ENCODE data around the gene CXXC5.

Gene CXXC5

GRCh38 chr5:139638736-139639618 is 9.2 kb upstream of the CXXC5 start:
- DNase-seq = no peak

DNA sequence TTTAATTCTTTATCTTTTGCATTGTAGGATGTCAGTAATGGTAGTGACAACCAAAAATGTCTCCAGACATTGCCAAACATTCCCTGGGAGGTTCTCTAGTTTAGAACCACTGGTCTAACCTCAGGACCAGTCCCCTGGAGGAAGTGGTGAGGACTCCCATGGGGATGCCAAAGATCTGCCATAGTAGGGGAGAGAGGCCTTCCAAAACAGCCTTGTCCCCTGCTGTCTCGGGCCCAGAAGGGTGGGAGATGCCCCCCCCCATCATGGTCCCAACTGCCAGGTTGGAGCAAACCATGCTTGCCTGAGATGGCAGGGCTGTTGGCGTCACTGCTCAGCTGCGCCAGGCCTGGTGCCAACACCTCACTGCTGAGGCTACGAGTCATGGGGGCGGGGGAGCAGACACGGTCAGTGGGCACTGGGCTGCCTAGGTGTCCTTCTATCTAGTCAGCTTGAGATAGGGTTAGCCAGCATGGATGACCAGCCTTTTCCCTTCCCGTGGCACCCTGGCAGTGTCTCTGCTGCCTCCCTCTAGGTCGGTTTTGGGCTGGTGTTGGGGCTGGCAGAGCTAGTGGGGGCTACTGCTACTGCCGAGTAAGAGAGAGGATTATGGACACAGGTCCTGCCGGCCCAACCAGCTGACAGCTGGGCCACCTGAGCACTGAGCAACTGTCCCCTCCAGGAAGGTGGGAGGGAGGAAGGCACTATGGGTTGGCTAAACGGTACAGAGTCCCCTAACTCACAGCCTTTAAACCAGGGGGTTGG is 8.3 kb upstream of the CXXC5 start:
- no peak for DNase-seq

GRCh38 chr5:139640421-139641115 is 7.6 kb upstream of the CXXC5 start:
- DNase-seq = no peak

DNA sequence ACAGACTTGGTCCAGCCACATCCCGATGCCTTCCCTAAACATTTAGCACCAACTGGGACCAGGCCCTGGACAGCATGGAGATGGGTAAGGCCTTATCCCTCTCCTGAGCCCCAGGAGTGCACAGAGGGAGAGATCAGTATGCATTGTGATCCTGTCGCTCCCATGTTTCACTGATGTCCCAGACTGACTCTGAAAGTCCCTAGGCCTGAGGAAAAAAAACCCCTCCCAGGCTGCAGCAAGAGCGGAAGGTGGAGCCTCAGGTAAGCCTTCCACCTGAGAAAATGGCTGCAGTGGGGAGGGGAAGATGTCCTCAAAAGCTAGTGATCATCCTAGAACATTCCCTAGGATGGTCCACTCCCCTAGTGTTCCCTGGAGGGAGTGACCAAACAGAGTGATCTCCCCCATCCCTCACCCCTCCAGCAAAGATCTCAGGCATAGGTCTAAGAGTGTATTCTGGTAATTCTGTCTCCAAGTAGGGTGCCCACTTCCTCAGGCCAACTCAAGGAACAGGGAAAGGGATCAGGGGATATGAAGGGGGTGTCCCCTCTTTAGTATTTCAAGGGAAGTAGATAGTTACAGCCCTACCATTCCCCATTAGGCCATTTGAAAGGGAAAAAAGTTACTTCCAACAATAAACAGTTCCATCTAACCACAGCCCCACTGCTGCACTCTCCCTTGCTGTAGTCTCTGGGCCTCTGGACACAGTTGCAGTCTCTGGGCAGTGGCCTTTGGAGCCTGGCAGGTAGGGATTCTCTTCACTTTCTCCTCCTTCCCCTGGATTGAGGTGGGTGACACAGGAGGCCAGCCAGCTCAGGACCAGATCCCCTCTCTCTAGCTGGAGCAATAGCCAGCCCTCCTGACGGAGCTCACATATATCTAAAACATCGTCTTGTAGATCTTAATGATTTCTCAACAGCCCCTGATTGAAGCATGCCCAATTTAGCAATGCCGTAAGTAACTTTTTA is 6.8 kb upstream of the CXXC5 start:
- no peak for DNase-seq

GRCh38 chr5:139642213-139642612 is 5.9 kb upstream of the CXXC5 start:
- DNase-seq = no peak

GRCh38 chr5:139642891-139643871 is 5.0 kb upstream of the CXXC5 start:
- no peak for DNase-seq

DNA sequence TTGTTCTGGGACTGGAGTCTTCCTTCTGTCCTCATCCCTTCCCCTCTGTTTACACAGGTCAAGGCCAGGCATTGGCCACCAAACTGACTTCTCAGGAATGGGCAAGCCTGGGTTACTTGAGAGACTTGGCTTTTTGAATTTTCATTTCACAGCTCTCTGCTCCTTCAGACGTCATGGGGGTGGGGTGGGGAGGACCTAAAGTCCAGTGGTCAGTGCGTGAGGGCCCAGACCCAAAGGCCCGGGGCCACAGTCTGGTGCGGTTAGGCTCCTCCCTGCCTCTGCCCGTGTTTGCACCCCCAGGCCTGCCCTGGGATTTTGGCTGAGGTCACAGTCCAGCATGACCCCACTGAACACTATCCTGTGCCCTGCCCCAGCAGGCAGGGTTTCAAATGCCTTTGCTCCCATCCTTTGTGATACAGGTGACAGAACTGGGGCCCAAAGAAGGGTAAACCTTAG is 4.1 kb upstream of the CXXC5 start:
- no peak for DNase-seq

GRCh38 chr5:139644646-139645429 is 3.3 kb upstream of the CXXC5 start:
- DNase-seq = no peak

- DNase-seq = no peak
Measured at GRCh38 chr5:139645430-139645871, 2.7 kb upstream of the CXXC5 start.

GRCh38 chr5:139646111-139646510 is 2.0 kb upstream of the CXXC5 start:
- no peak for DNase-seq

- no peak for DNase-seq
Measured at GRCh38 chr5:139646912-139647505, 1.1 kb upstream of the CXXC5 start.

GRCh38 chr5:139647506-139648204 is 494 bp upstream of the CXXC5 start:
- no peak for DNase-seq

DNA sequence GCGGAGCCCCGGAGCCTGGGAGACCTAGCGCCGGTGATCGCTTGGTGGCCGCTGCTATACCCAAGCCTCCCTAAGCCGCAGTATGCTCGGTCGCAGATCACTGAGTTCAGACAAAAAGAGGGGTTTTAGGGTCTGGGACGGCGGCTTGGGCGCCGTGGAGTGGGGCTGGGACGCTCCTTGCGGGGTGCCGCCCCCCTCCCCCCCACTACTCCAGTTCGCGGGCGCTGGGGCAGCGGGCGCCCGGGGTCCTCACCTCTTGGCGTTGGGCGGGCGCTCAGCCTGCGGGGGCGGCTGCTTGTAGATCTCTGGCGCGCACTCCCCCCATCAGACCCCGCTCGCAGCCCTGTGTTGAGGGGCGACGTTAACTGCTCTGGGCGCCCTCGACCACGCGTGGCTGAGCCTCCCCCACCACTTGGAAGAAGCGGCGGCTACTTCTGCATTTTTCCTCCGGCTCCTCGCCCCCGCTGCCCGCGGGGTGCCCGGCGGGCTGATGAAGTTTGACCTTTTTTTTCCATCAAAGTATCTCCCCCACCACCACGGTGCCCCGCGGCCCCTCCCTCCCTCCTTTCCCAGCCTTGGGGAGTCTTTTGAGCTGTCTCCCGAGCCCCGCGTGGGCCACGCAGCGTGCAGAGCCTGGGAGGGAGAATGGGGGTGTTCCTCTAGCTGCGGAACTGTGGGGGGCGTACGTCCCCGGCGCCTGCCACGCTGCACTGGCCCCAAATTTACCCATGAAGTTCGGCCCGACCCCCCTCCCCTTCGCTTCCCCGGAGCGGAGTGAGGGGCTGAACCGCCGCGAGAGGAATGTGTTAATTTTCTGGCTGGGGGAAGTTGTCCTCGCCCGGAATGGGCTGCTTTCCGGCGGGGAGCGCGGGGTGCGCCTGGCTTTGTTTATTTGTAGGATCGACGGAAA is 1.2 kb downstream of the CXXC5 start:
- DNase-seq = no peak

DNA sequence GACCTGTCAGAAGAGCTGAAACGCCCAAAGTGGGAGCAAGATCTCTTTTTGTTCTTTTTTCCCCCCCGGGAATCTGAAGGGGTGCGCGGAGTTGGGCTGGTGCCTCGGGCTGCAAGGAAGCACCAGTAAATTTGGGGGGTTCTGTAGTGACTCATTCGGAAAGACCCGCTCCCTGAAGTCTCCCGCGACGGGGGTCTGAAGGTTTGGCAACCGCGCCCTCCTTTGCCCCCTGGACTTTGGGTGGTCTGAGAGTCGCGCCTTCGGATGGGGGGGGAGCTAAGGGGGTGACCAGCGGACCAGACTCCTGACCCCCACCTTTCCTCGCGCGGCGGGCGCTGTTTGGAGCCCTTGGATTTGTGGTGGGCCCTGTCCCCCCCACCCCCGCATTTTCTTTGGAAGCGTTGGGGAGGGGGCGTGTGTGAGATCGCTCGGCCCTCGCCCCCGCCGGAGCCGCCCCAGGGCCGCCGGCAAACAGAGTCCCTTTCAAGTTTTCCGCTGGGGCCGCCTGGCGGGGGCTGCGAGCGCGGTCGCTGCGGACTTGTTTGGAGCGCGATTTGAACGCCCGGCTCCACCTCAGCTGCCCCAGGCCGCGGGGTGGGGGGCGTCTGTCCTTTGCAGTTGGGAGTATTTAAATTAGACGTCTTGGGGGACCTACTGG is 2.0 kb downstream of the CXXC5 start:
- no peak for DNase-seq

DNA sequence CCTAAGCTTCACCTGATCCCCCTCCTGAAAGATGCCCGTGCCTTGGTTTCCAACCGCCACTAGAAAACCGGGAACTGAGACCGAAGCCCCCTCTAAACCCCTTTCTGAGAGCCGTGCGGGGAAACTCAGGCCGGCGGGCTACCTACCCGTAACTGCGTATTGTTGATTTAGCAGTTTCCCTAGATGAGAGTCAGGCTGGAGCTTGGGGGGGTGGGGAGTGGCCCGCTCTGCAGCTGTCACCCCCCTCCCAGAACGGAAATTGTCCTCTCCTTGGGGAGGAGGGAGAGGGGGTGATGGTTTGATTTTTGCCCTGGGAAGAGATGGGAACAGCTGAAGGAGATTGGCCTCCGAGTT is 2.5 kb downstream of the CXXC5 start:
- DNase-seq = no peak

DNA sequence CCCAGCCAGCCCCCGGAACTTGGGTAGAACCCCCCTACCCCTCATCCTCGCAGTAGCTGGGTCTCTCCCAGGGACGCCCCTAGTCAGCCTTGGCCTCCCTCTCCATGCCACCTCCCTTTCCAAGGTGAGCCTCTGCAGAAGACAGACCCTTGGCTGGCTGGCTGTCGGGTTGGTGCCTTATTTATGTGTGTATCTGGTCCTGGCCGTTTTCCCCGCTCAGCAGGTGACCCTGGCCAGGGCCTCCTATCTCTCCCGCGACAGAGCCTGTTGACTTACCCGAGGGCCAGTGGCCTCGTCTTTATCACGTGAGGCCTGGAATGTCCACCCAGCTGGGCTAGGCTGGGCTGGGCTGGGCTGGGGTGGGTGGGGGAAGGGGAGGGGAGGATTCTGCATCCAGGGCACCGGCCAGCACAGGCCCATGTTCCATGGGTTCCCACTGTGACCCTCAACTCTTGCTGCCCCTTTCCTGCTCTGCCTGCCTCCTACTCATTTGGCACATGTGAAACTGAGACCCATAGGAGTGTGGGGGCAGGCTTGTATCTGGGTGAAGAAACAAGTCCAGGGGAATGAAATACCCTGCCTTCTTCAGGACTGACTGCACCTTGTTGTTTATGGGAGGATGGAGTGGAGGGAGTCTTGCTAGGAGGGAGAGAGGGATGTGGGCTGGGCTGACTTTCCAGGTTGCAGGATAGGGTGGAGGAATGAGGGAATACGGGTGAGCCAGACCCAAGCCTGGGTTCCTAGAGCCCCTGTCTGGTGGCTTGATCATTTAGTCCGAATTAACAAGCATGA is 3.1 kb downstream of the CXXC5 start:
- DNase-seq = no peak

Measured in CD4-positive, alpha-beta T cell treated with Interleukin-10 for 1 hour (primary cell).